HCT116 (cell line): Measurements from ENCODE around the gene SLC5A10. TPM values are rescaled to one million over a fixed set of nuclear protein-coding genes. Genes with fewer than 3 reads are reported as not detected.

Experiments used
- ATAC-seq: fragments of 200-7000 bp; cut with Tn5 transposase; 2 replicates; pipeline ENCODE4 v1.9.1; 2020; ENCODE audit warnings: mild to moderate bottlenecking, moderate library complexity
- BruUV-seq: library from RNA; stranded (reverse); fragments of 400-500 nt; replicated peaks from 2 replicates; lab custom pipeline; 2021; lab: Mats Ljungman, UMichigan
- CTCF ChIA-PET: fragments of 300-600 bp; sonication (Branson Sonifier 250); formaldehyde crosslinking; loops from one replicate; lab custom pipeline; 2021; ENCODE audit warnings: antibody characterized with exemption; lab: Charles Lee
- POLR2A ChIA-PET: fragments of 300-600, 350-600 bp; sonication (Branson Sonifier 250); formaldehyde crosslinking; loops from one replicate; lab custom pipeline; 2021; ENCODE audit warnings: antibody characterized with exemption; lab: Charles Lee
- RAD21 ChIA-PET, 2 experiments: fragments of 300-600 bp; sonication (Branson Sonifier 250); formaldehyde crosslinking; loops; one replicate each; lab custom pipeline; 2023; ENCODE audit warnings: low total read pairs in 2 of 2; ENCODE audit not compliant: uncharacterized antibody in 2 of 2, unreplicated experiment in 2 of 2, low non-redundant PET in 1 of 2; lab: Charles Lee
- DNase-seq: peaks from one replicate; pipeline ENCODE4 v3.0.0-alpha.2; 2010; ENCODE audit warnings: low read depth, low spot score
- H2AFZ ChIP-seq: fragments of 200-600 bp; shearing (Covaris generic), sonication (generic); 2 replicates; pipeline ENCODE4 v1.6.1; 2017; ENCODE audit warnings: low read depth, mixed run types, mixed read lengths, antibody characterized with exemption, low read length; ENCODE audit not compliant: poor library complexity, severe bottlenecking
- H3K27ac ChIP-seq: 2 replicates; pipeline ENCODE4 v1.5.1; 2012; ENCODE audit warnings: low read depth, low read length
- H3K27me3 ChIP-seq: fragments of 200-600 bp; sonication (generic); 2 replicates; pipeline ENCODE4 v1.6.1; 2016; ENCODE audit warnings: mixed run types, low read length, mixed read lengths; ENCODE audit not compliant: insufficient read depth
- H3K36me3 ChIP-seq, 2 experiments: fragments of 200-500 bp in 1 of 2; fragments of 200-600 bp in 1 of 2; sonication (Bioruptor generic) in 1 of 2; sonication (generic) in 1 of 2; 2 replicates each; pipeline versions ENCODE4 v1.5.1 to v1.6.1; 2014 to 2016; ENCODE audit warnings: low read length in 2 of 2, inconsistent platforms in 1 of 2, mixed read lengths in 1 of 2, mixed run types in 1 of 2; ENCODE audit not compliant: insufficient read depth in 2 of 2, control insufficient read depth in 1 of 2
- H3K4me1 ChIP-seq, 2 experiments: fragments of 200-600 bp in 1 of 2; sonication (generic) in 1 of 2; 2 replicates each; pipeline versions ENCODE4 v1.5.1 to v1.6.1; 2012 to 2017; ENCODE audit warnings: low read length in 2 of 2, inconsistent platforms in 1 of 2, mild to moderate bottlenecking in 1 of 2, mixed read lengths in 1 of 2, mixed run types in 1 of 2, moderate library complexity in 1 of 2; ENCODE audit not compliant: insufficient read depth in 2 of 2, control insufficient read depth in 1 of 2
- H3K4me2 ChIP-seq: fragments of 200-600 bp; sonication (generic); 2 replicates; pipeline ENCODE4 v1.6.1; 2017; ENCODE audit warnings: mixed run types, low read length, mixed read lengths
- H3K4me3 ChIP-seq, 2 experiments: fragments of 200-600 bp in 1 of 2; sonication (generic) in 1 of 2; replicated peaks in 1 of 2; 2 replicates each; pipeline ENCODE4 v1.5.1; 2011 to 2016; ENCODE audit warnings: low read length in 2 of 2, control low read depth in 1 of 2, low read depth in 1 of 2, mild to moderate bottlenecking in 1 of 2, mixed read lengths in 1 of 2, mixed run types in 1 of 2
- H3K79me2 ChIP-seq: fragments of 200-600 bp; sonication (generic); 2 replicates; pipeline ENCODE4 v1.6.1; 2017; ENCODE audit warnings: mild to moderate bottlenecking, mixed run types, low read length, moderate library complexity, mixed read lengths; ENCODE audit not compliant: insufficient read depth
- H3K9ac ChIP-seq: fragments of 200-600 bp; sonication (generic); 2 replicates; pipeline ENCODE4 v1.6.1; 2016; ENCODE audit warnings: low read length, mixed read lengths
- H3K9me2 ChIP-seq: fragments of 200-600 bp; sonication (generic), shearing (Covaris generic); 2 replicates; pipeline ENCODE4 v1.6.1; 2017; ENCODE audit warnings: mixed run types, mild to moderate bottlenecking, moderate library complexity; ENCODE audit not compliant: insufficient read depth
- H3K9me3 ChIP-seq, 2 experiments: fragments of 200-500 bp in 1 of 2; fragments of 200-600 bp in 1 of 2; sonication (Bioruptor generic) in 1 of 2; sonication (generic) in 1 of 2; 2 replicates each; pipeline ENCODE4 v1.6.1; 2014 to 2017; ENCODE audit warnings: low read length in 2 of 2, mixed read lengths in 2 of 2, inconsistent platforms in 1 of 2, low read depth in 1 of 2, mild to moderate bottlenecking in 1 of 2, mixed run types in 1 of 2, moderate library complexity in 1 of 2; ENCODE audit not compliant: control insufficient read depth in 1 of 2, insufficient read depth in 1 of 2
- H4K20me1 ChIP-seq: fragments of 200-600 bp; sonication (generic), shearing (Covaris generic); 2 replicates; pipeline ENCODE4 v1.6.1; 2017; ENCODE audit warnings: mixed run types, mild to moderate bottlenecking, moderate library complexity; ENCODE audit not compliant: insufficient read depth
- CBX3 ChIP-seq: IDR thresholded peaks from 2 replicates; pipeline ENCODE4 v1.6.1; 2012; ENCODE audit warnings: low read depth
- CEBPB ChIP-seq: IDR thresholded peaks from 2 replicates; pipeline ENCODE4 v1.6.1; 2012; ENCODE audit warnings: low read depth
- EGR1 ChIP-seq: IDR thresholded peaks from 2 replicates; pipeline ENCODE4 v1.6.1; 2012; ENCODE audit warnings: low read depth
- ELF1 ChIP-seq: IDR thresholded peaks from 2 replicates; pipeline ENCODE4 v1.6.1; 2012; ENCODE audit warnings: low read depth, borderline replicate concordance
- EZH2 ChIP-seq: fragments of 200-600 bp; sonication (generic); IDR thresholded peaks from 2 replicates; pipeline ENCODE4 v1.6.1; 2017; ENCODE audit warnings: antibody characterized with exemption, mixed run types
- EZH2phosphoT487 ChIP-seq: fragments of 200-600 bp; IDR thresholded peaks from 2 replicates; pipeline ENCODE4 v1.6.1; 2018; ENCODE audit warnings: antibody characterized with exemption, borderline replicate concordance
- FOSL1 ChIP-seq: IDR thresholded peaks from 2 replicates; pipeline ENCODE4 v1.6.1; 2012; ENCODE audit warnings: low read depth
- JUND ChIP-seq: IDR thresholded peaks from 2 replicates; pipeline ENCODE4 v1.6.1; 2012
- POLR2AphosphoS5 ChIP-seq: IDR thresholded peaks from 2 replicates; pipeline ENCODE4 v1.6.1; 2011; ENCODE audit warnings: mild to moderate bottlenecking, low read depth, low read length, moderate library complexity
- SRF ChIP-seq: IDR thresholded peaks from 2 replicates; pipeline ENCODE4 v1.6.1; 2012; ENCODE audit warnings: low read depth
- TCF7L2 ChIP-seq: IDR thresholded peaks from 2 replicates; pipeline ENCODE4 v1.7.0; 2011; ENCODE audit warnings: borderline replicate concordance, inconsistent platforms; ENCODE audit not compliant: insufficient read depth, insufficient read length; ENCODE audit errors: extremely low read depth
- YY1 ChIP-seq: IDR thresholded peaks from 2 replicates; pipeline ENCODE4 v1.6.1; 2011; ENCODE audit warnings: low read length, low read depth, moderate library complexity, mild to moderate bottlenecking; ENCODE audit not compliant: insufficient replicate concordance; ENCODE audit errors: extremely low read depth
- ZFX ChIP-seq: fragments of 450-650 bp; IDR thresholded peaks from 2 replicates; pipeline ENCODE4 v1.6.1; 2017
- ZNF274 ChIP-seq: fragments of 200-500 bp; sonication (Bioruptor generic); IDR thresholded peaks from 2 replicates; pipeline ENCODE4 v1.6.1; 2014; ENCODE audit warnings: mild to moderate bottlenecking, low read depth, low read length, inconsistent platforms
- intact Hi-C: fragments of 100-400 bp; cut with micrococcal nuclease; formaldehyde crosslinking; loops from 2 replicates; pipeline ENCODE4 v1.10.0; 2022
- total RNA-seq: library from RNA; stranded (reverse); gene quantifications from one replicate; pipeline ENCODE4 v1.2.1, GENCODE V29; 2021; ENCODE audit not compliant: unreplicated experiment
- TF ChIP-seq, protein P1 (sequence below): IDR thresholded peaks from 2 replicates; pipeline ENCODE4 v1.6.1; 2012
- TF ChIP-seq, protein P2 (sequence below): IDR thresholded peaks from 2 replicates; pipeline ENCODE4 v1.6.1; 2011; ENCODE audit warnings: mild to moderate bottlenecking, low read length, moderate library complexity; ENCODE audit not compliant: insufficient replicate concordance; ENCODE audit errors: extremely low read depth
- TF ChIP-seq, protein P3 (sequence below): IDR thresholded peaks from 2 replicates; pipeline ENCODE4 v1.6.1; 2012
- TF ChIP-seq, protein P4 (sequence below), 3 experiments: fragments of 200-600 bp in 1 of 3; sonication (generic) in 1 of 3; IDR thresholded peaks in 2 of 3; conservative IDR thresholded peaks in 1 of 3; 2 replicates each; pipeline ENCODE4 v1.5.1; 2012 to 2017; ENCODE audit warnings: low read depth in 2 of 3, low read length in 2 of 3, antibody characterized with exemption in 1 of 3, borderline replicate concordance in 1 of 3, control low read depth in 1 of 3, mild to moderate bottlenecking in 1 of 3, mixed read lengths in 1 of 3, mixed run types in 1 of 3, moderate library complexity in 1 of 3; ENCODE audit not compliant: insufficient read depth in 1 of 3

SLC5A10 gene
- total RNA-seq, 1 experiment from 2014 or later: not detected

DNA sequence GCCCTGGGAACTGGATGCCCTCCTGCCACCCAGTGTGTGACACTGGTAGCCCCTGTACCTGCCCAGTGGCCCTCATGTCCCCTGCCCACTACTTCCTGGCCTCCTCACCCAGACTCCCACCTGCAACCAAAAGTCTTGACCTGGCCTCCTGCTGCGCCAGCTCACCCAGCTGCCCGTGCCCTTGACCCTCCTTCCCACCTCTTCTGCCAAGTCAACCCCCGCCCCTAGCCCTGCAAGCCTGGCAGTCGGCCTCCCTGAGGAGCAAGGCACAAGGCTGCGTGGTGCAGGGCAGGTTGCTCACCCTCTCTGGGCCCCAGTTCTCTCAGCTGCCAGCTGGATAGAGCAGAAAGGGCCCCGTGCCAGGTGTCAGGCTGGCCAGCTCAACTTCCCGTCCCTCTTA, 64.9 kb downstream of the SLC5A10 start:
- TF ChIP-seq TCF7L2 (no peak), POLR2AphosphoS5 (no peak)
- TF ChIP-seq, all 23 proteins: peak for 0
- ATAC-seq: no peak
- Histone ChIP-seq H3K9ac (no peak overlapping the region), H3K4me1 (peaks cover 0 to 16% of the 10 kb centered on the region in 2 experiments; a peak in 1 of 4 replicates), H3K9me3 (no peaks in the 10 kb centered on the region), H4K20me1 (no peaks in the 10 kb centered on the region), H2AFZ (no peak overlapping the region), H3K9me2 (no peaks in the 10 kb centered on the region), H3K4me3 (no peak overlapping the region), H3K79me2 (no peaks in the 10 kb centered on the region), H3K27ac (no peak overlapping the region), H3K27me3 (no peaks in the 10 kb centered on the region), H3K36me3 (no peaks in the 10 kb centered on the region), H3K4me2 (no peak overlapping the region)
- no TSS peak for BruUV-seq
- RAD21 ChIA-PET: no interaction called here
- CTCF ChIA-PET: no interaction called here
- no peak for DNase-seq
- intact Hi-C loops: no loop called here
- POLR2A ChIA-PET: no interaction called here

DNA sequence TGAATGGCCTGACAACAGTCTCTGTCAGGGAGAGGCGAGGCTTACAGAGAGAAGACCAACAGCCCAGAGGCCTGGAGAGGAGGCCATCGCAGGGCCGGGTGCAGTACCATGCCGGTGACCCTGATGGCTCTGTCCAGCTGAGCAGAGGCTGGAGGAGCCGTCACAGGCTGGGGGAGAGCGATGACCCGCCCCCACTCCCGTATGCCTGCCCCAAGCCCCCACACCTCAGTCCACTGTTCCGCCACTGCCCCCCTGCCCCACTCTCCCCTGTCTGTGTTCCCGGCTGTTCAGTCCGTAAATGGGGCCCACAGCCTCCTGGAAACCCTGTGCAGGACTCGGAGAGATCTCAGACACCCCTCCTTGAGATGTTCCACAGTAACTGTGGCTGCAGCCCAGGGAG, 65.4 kb downstream of the SLC5A10 start:
- intact Hi-C loops: no loop called here
- ATAC-seq (no peak), DNase-seq (no peak)
- Histone ChIP-seq H3K27me3 (no peaks in the 10 kb centered on the region), H3K79me2 (no peaks in the 10 kb centered on the region), H3K27ac (no peak overlapping the region), H3K9me3 (no peaks in the 10 kb centered on the region), H3K36me3 (no peaks in the 10 kb centered on the region), H3K4me1 (peaks cover 0 to 16% of the 10 kb centered on the region in 2 experiments; a peak in 1 of 4 replicates), H3K4me2 (no peak overlapping the region), H3K9ac (no peak overlapping the region), H2AFZ (no peak overlapping the region), H3K4me3 (no peak overlapping the region), H3K9me2 (no peaks in the 10 kb centered on the region), H4K20me1 (no peaks in the 10 kb centered on the region)
- ChIA-PET POLR2A (no interaction called here), CTCF (no interaction called here), RAD21 (no interaction called here)
- BruUV-seq: no TSS peak
- TF ChIP-seq POLR2AphosphoS5: no peak
- TF ChIP-seq, protein P1, sequence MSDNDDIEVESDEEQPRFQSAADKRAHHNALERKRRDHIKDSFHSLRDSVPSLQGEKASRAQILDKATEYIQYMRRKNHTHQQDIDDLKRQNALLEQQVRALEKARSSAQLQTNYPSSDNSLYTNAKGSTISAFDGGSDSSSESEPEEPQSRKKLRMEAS: no peak
- no peak for TF ChIP-seq EZH2
- no peak for TF ChIP-seq YY1
- TF ChIP-seq, protein P2, sequence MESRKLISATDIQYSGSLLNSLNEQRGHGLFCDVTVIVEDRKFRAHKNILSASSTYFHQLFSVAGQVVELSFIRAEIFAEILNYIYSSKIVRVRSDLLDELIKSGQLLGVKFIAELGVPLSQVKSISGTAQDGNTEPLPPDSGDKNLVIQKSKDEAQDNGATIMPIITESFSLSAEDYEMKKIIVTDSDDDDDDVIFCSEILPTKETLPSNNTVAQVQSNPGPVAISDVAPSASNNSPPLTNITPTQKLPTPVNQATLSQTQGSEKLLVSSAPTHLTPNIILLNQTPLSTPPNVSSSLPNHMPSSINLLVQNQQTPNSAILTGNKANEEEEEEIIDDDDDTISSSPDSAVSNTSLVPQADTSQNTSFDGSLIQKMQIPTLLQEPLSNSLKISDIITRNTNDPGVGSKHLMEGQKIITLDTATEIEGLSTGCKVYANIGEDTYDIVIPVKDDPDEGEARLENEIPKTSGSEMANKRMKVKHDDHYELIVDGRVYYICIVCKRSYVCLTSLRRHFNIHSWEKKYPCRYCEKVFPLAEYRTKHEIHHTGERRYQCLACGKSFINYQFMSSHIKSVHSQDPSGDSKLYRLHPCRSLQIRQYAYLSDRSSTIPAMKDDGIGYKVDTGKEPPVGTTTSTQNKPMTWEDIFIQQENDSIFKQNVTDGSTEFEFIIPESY: no peak
- TF ChIP-seq CBX3: no peak
- TF ChIP-seq ZFX: no peak
- TF ChIP-seq SRF: no peak
- TF ChIP-seq EZH2phosphoT487: no peak
- TF ChIP-seq, protein P3, sequence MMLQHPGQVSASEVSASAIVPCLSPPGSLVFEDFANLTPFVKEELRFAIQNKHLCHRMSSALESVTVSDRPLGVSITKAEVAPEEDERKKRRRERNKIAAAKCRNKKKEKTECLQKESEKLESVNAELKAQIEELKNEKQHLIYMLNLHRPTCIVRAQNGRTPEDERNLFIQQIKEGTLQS: no peak
- no peak for TF ChIP-seq JUND
- no peak for TF ChIP-seq CEBPB
- no peak for TF ChIP-seq FOSL1
- TF ChIP-seq, protein P4, sequence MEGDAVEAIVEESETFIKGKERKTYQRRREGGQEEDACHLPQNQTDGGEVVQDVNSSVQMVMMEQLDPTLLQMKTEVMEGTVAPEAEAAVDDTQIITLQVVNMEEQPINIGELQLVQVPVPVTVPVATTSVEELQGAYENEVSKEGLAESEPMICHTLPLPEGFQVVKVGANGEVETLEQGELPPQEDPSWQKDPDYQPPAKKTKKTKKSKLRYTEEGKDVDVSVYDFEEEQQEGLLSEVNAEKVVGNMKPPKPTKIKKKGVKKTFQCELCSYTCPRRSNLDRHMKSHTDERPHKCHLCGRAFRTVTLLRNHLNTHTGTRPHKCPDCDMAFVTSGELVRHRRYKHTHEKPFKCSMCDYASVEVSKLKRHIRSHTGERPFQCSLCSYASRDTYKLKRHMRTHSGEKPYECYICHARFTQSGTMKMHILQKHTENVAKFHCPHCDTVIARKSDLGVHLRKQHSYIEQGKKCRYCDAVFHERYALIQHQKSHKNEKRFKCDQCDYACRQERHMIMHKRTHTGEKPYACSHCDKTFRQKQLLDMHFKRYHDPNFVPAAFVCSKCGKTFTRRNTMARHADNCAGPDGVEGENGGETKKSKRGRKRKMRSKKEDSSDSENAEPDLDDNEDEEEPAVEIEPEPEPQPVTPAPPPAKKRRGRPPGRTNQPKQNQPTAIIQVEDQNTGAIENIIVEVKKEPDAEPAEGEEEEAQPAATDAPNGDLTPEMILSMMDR (IDR thresholded peaks at IDR 0.05 in 2 of 3, conservative IDR thresholded peaks at IDR 0.05 in 1 of 3; ENCODE audit: borderline replicate concordance in 1 of 3, insufficient read depth in 1 of 3, low read depth in 2 of 3, low read length in 2 of 3): no peak
- TF ChIP-seq ELF1: no peak
- TF ChIP-seq EGR1: no peak
- TF ChIP-seq ZNF274: no peak
